ENCODE results near the gene ZNF630. TPM values are rescaled to one million over a fixed set of nuclear protein-coding genes. Genes with fewer than 3 reads are reported as not detected.
"Not testable (repeated sequence)": the region's sequence is repeated elsewhere in the genome, so short reads cannot be mapped to it uniquely, and the experiment has no call there.

Gene ZNF630
- total RNA-seq, 2 experiments from 2014 or later: 1.3 to 2.7 TPM

DNA sequence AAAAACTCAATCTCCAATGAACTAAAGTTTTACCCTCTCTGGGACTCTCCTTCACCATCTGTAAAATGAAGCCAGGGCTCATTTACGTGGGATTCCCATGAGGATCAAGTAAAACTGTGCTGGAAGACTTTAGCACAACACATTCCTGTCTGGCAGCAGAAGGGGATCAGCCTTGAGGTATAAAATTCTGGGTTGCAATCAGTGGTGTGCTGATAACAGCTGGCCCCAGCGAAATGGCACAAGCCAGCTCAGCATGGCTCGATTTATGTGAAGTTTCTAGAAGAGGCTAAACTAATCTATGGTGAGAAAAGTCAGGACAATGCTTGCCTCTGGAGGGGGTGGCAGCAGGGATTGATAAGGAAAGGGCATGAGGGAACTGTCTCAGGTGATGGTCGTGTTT lies 28.4 kb downstream of the ZNF630 start:
- Histone ChIP-seq H3K4me3 (ENCODE audit: low read depth, low read length, poor library complexity, severe bottlenecking) (no peak overlapping the region), H3K4me1 (ENCODE audit: insufficient read depth, low read length, poor library complexity, severe bottlenecking) (no peaks in the 10 kb centered on the region), H4K20me1 (ENCODE audit: insufficient read depth, low read length) (no peaks in the 10 kb centered on the region), H2AFZ (ENCODE audit: low read length) (no peak overlapping the region), H3K27ac (ENCODE audit: low read depth, low read length, poor library complexity, severe bottlenecking) (no peak overlapping the region), H3K4me2 (ENCODE audit: low read length) (no peak overlapping the region), H3K9me3 (ENCODE audit: low read length) (no peaks in the 10 kb centered on the region), H3K36me3 (ENCODE audit: insufficient read depth, low read length) (no peaks in the 10 kb centered on the region), H3K79me2 (ENCODE audit: insufficient read depth, low read depth, low read length) (no peaks in the 10 kb centered on the region), H3K9me2 (ENCODE audit: insufficient read depth, low read length) (no peaks in the 10 kb centered on the region)
- no peak for DNase-seq (ENCODE audit: low spot score)
- no TSS peak for BruUV-seq (replicated peaks)
- intact Hi-C loops (cut with micrococcal nuclease; ENCODE audit: unreplicated experiment): no loop called here
- TF ChIP-seq, protein P1, sequence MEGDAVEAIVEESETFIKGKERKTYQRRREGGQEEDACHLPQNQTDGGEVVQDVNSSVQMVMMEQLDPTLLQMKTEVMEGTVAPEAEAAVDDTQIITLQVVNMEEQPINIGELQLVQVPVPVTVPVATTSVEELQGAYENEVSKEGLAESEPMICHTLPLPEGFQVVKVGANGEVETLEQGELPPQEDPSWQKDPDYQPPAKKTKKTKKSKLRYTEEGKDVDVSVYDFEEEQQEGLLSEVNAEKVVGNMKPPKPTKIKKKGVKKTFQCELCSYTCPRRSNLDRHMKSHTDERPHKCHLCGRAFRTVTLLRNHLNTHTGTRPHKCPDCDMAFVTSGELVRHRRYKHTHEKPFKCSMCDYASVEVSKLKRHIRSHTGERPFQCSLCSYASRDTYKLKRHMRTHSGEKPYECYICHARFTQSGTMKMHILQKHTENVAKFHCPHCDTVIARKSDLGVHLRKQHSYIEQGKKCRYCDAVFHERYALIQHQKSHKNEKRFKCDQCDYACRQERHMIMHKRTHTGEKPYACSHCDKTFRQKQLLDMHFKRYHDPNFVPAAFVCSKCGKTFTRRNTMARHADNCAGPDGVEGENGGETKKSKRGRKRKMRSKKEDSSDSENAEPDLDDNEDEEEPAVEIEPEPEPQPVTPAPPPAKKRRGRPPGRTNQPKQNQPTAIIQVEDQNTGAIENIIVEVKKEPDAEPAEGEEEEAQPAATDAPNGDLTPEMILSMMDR (conservative IDR thresholded peaks at IDR 0.05; ENCODE audit: low read length): no peak
- no peak for TF ChIP-seq EZH2phosphoT487 (IDR thresholded peaks at IDR 0.05; ENCODE audit: borderline replicate concordance, low read depth, low read length)
- POLR2A ChIA-PET: no interaction called here
- CTCF ChIA-PET (ENCODE audit: unreplicated experiment): no interaction called here

DNA sequence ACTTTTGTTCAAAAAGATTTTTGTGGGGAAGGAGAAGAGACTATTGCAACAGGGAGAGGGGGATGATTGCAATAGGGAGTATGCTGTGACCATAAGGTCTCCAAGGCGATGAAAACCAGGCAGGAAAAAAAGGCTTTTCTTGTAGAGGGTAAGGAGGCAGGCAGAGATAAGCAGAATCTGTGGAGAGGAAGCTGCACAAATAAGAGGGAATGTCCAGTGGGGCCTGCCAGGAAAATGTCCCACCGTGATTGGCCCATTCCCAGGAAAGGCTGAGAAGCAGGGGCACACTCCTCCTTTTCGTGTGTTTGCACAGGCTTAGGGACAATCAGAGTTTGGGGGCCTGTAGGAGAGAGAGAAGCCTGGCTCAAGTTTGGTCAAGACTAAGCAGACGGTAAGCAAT lies 35.5 kb downstream of the ZNF630 start:
- TF ChIP-seq EZH2phosphoT487 (IDR thresholded peaks at IDR 0.05; ENCODE audit: borderline replicate concordance, low read depth, low read length): no peak
- TF ChIP-seq, protein P1 (conservative IDR thresholded peaks at IDR 0.05; ENCODE audit: low read length): no peak
- Histone ChIP-seq H2AFZ (ENCODE audit: low read length) (no peak overlapping the region), H3K4me2 (ENCODE audit: low read length) (no peak overlapping the region), H3K79me2 (ENCODE audit: insufficient read depth, low read depth, low read length) (no peaks in the 10 kb centered on the region), H3K9me3 (ENCODE audit: low read length) (no peaks in the 10 kb centered on the region), H3K9me2 (ENCODE audit: insufficient read depth, low read length) (no peaks in the 10 kb centered on the region), H3K27ac (ENCODE audit: low read depth, low read length, poor library complexity, severe bottlenecking) (no peak overlapping the region), H3K4me1 (ENCODE audit: insufficient read depth, low read length, poor library complexity, severe bottlenecking) (no peaks in the 10 kb centered on the region), H3K36me3 (ENCODE audit: insufficient read depth, low read length) (no peaks in the 10 kb centered on the region), H4K20me1 (ENCODE audit: insufficient read depth, low read length) (no peaks in the 10 kb centered on the region), H3K4me3 (ENCODE audit: low read depth, low read length, poor library complexity, severe bottlenecking) (no peak overlapping the region)
- no peak for DNase-seq (ENCODE audit: low spot score)
- ChIA-PET POLR2A (no interaction called here), CTCF (ENCODE audit: unreplicated experiment) (no interaction called here)
- intact Hi-C loops (cut with micrococcal nuclease; ENCODE audit: unreplicated experiment): no loop called here
- no TSS peak for BruUV-seq (replicated peaks)

DNA sequence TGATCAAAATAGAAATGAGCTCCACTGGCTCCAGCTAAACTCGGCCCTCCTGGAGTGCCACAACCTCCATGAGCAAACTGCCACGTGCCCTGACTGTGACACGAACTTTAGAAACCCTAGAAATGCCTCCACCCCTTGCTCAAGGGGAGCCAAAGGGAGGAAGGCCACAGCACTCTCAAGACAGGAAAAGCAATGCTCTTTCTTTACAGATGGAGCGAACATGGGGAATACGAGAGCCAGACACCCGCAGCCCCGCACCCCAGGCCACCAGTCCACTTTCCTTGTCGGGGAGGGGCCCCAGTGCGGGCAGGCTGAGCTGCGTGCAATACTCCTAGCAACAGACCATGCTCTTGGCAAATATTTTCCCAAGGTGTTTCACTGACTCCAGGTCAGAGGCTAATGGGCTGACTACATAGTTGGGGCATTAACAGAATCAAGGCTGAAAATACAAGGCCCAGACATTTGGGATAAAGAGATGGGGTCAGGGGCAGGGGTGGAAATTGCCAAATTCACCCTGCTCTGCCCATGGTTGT lies 40.7 kb downstream of the ZNF630 start:
- H3K9me3 ChIP-seq (ENCODE audit: low read length); H3K4me3 ChIP-seq (ENCODE audit: low read depth, low read length, poor library complexity, severe bottlenecking); H3K27ac ChIP-seq (ENCODE audit: low read depth, low read length, poor library complexity, severe bottlenecking); intact Hi-C loops (cut with micrococcal nuclease; ENCODE audit: unreplicated experiment); H3K4me1 ChIP-seq (ENCODE audit: insufficient read depth, low read length, poor library complexity, severe bottlenecking); POLR2A ChIA-PET; H3K9me2 ChIP-seq (ENCODE audit: insufficient read depth, low read length); DNase-seq (ENCODE audit: low spot score); H3K79me2 ChIP-seq (ENCODE audit: insufficient read depth, low read depth, low read length); H3K4me2 ChIP-seq (ENCODE audit: low read length); H3K36me3 ChIP-seq (ENCODE audit: insufficient read depth, low read length); H4K20me1 ChIP-seq (ENCODE audit: insufficient read depth, low read length); BruUV-seq (replicated peaks); H2AFZ ChIP-seq (ENCODE audit: low read length); CTCF ChIA-PET (ENCODE audit: unreplicated experiment): not testable (repeated sequence)
